SH-SY5Y (cell line): Measurements from ENCODE around the gene CPSF4L.

ENCODE experiments used
- GATA2 ChIP-seq: IDR thresholded peaks from 2 replicates; pipeline ENCODE4 v1.6.1; 2011; ENCODE audit warnings: mild to moderate bottlenecking, low read depth, low read length
- GATA3 ChIP-seq: IDR thresholded peaks from 2 replicates; pipeline ENCODE4 v1.6.1; 2011; ENCODE audit warnings: low read depth, mild to moderate bottlenecking, low read length, moderate library complexity

- TF ChIP-seq GATA3 (no peak), GATA2 (no peak)
Measured at GRCh38 chr17:73250851-73251640, 10.6 kb downstream of the CPSF4L start.
